NOMO-1 treated with dmso at 0.1 percent for 144 hours (cell line): Measurements from ENCODE around the gene NEMP1.
A peak's percentile ranks its signal among the peaks of the same experiment; 100 is the strongest.
"Not testable (repeated sequence)": the region's sequence is repeated elsewhere in the genome, so short reads cannot be mapped to it uniquely, and the experiment has no call there.

ENCODE experiments used
- DNase-seq: peaks from one replicate; lab custom pipeline; 2025; ENCODE audit not compliant: unreplicated experiment; lab: John Stamatoyannopoulos, UW

NEMP1 gene

DNA sequence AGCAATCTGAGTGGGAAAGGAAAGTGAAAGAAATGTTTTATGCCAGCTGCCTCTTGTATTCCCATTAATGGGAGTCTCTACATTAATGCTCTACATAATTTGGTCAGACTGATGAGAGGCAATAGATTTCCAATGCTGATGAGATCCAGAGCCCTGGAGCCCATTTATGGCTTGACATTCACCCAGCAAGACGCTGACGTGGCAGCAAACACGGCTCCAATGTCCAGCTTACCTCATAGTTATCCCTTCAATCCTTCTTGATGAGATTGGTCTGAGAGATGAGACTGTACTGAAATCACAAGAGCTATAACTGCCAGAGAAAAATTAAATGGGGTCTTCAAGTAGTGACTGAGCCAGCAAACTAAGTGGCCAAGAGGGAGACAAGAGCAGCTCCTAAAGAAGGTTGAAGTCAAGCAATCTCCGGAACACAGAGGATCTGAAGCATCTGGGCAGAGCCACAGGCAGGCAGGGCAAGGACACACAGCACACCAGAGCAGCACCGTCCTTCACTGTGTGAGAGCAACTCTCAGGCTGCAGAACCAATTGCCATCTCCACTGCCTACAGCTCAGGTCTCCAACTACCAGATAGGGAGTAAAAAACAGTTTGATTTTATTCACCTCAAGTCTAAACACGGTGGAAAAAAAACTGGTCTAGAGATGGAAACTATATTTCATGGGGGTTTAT lies 21.4 kb downstream of the NEMP1 start:
- DNase-seq = no peak

DNA sequence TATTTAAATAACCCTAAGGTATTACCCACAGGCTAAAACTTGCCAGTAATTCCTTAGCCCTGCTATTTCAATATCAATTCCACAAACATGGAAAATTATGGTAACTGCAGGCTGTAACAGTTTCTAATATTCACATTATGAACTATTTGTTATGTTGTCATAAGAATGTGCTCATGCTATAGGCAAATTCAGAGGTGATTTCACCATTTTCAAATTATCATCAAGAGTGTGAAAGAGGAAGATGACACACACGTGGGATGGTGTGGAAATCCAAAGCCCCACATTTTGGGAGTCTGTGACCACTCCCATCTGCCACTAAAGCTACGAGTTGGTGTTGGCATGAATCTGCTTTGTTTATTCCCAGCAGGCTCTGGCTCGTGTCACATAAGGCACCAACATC lies 22.8 kb downstream of the NEMP1 start:
- DNase-seq = peak; percentile 56

DNA sequence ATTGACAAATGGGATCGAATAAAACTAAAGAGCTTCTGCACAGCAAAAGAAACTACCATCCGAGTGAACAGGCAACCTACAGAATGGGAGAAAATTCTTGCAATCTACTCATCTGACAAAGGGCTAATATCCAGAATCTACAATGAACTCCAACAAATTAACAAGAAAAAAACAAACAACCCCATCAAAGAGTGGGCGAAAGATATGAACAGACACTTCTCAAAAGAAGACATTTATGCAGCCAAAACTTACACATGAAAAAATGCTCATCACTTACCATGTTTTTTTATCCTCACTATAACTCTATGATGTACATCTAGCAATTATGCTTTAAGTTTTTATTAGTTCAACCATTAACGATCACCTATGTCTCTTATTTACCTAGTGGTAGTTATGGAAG lies 24.7 kb downstream of the NEMP1 start:
- not testable (repeated sequence) for DNase-seq

DNA sequence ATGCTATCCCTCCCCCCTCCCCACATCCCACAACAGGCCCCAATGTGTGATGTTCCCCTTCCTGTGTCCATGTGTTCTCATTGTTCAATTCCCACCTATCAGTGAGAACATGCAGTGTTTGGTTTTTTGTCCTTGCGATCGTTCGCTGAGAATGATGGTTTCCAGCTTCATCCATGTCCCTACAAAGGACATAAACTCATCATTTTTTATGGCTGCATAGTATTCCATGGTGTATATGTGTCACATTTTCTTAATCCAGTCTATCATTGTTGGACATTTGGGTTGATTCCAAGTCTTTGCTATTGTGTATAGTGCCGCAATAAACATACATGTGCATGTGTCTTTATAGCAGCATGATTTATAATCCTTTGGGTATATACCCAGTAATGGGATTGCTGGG lies 25.4 kb downstream of the NEMP1 start:
- DNase-seq = not testable (repeated sequence)

DNA sequence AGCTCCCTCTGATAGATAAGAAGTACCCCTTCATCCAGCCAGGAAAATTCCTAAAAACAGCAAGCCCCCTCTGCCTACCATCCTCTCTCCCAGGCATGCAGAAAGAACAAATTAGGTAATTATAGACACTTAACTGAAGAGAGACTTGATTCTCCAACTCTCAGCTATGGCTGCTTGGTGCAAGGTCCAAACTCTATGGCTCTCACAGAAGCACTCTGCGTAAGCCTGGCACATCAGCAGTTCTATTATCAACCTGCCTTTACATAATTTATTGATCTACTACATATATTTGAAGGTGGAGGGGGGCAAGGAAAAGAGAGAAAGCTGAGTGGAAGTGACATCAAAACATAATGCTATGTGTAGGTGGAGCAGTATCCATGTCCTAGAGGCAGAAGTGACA lies 27.6 kb downstream of the NEMP1 start:
- no peak for DNase-seq

DNA sequence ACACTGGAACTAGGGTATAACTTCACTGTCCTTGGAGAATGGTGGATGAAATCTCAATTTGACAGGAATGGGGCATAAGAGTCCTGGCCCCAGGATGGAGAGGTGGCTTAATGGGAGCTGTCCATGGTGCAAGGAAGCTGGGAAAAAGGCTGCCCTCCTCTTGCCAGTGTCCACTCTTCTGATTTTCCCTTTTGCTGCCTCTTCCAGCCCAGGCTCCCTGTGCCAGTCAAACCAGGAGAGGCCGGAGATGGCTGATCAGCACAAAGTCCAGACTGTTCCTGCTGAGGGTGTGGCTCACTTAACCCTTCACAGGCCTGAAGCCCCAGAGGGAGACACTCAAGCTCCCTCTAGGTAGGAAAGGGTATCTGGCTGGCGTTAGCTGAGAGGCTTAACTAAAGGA lies 28.7 kb downstream of the NEMP1 start, which contains the start of gene MYO1A:
TSS of gene MYO1A (minus strand) at position 240 of the 400 bp plus-strand sequence. CDS start 1,806 bp downstream, outside the sequence.
- no peak for DNase-seq

DNA sequence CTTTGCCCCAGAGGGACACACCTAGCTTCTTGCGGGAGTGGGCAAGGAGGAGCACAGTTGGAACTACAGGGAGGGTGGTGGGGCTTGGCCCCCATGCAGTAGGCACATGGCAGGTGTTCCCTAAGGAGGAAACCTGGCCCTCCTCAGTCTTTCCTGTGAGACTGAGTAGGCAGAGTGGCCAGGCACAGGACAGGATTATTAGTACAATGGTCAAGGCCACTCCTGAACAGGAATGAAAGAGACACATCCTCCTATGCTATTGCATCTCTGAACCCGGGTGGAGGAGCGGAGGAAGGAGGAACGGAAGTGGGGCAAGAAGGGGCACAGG lies 29.5 kb downstream of the NEMP1 start:
- no peak for DNase-seq

DNA sequence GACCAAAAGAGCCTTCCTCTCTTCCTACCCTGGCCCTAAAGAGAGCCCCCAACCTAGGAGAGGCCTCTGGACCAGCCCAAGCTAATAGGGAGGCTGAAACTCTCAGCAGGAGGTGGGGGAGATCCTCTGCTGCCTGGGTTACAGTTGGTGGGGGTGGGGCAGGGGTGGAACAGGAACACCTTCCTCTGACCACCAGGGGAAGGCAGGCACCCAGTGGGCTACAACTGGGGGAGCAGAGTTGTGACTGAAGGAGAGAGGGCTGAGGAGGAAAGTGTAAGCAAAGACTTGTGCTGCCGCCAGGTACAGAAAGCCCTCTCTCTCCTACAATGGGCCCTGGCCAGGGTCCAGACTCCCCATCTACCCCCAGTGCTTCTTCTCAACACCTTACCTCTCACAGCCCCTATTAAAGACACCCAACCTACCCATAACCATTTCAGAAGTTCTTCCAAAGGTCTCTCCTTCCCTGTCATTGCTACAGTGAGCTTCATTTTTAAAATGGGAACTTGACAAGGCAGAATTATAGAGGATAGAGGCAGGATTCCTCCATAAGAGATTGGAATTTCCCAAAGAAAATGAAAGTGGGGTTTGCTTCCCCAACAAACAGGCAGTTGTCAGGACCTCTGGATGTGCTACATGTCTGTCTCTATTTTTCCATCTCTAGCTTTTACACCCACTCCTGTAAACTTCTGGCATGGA lies 30.0 kb downstream of the NEMP1 start:
- no peak for DNase-seq

DNA sequence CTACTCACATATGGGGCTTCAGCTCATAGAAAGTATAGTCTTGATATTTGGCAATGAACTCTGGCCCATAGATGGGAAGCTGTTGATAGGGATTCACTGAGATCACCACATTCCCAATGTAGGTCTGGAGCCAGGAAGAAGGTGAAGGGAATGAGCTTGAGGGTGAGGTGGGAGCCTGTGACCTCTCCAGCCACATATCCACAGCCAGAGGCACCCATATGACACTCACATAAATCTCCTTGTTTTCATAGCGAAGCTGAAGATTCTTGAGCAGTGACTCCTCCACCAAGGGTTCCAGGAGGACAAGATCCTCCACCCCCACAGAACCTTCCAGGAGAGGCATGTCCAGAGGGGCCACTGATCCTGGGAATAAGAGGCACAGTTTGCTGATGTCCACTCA lies 30.6 kb downstream of the NEMP1 start:
- DNase-seq = no peak

DNA sequence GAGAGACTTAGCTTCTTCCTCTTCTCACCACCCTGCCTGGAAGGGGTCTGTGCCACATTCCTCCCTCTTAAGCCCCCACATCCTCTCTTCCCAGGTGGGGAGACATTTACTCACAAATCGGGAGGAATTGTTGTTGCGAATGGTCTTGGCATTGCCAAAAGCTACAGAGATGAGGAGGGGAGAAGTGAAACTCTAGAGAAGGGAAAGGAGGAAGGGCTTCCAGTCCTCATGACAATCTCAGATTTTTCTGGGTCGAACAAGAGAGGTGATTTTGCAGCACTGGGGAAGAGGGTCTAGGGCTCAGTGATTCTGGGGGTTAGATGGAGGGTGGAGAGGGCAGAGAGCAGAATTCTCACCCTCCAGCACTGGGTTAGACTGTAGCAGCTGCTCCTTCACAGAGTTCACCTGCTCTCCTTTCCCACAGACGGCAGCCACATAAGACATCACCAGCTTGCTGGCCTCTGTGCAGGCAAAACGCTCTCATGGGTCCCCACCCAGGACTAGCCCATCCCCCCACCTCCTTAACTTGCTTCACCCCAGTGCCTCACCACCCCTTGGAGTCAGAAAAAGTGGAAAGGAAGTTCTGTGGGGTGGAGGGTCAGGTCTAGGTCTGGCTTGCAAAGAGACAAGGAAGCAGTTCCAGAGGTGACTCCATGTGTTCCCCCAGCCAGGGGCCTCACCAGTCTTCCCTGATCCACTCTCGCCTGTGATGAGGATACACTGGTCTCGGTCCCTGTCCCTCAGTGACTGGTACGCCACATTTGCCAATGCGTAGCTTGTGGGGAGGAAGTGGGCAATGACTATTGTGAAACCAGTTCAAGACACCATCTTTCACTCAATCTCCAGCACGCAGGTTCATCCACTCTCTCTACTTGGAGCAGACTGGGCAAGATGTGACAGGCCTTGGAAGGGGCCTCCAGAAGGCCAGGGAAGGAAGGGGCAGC lies 31.4 kb downstream of the NEMP1 start:
- DNase-seq = peak; percentile 60

DNA sequence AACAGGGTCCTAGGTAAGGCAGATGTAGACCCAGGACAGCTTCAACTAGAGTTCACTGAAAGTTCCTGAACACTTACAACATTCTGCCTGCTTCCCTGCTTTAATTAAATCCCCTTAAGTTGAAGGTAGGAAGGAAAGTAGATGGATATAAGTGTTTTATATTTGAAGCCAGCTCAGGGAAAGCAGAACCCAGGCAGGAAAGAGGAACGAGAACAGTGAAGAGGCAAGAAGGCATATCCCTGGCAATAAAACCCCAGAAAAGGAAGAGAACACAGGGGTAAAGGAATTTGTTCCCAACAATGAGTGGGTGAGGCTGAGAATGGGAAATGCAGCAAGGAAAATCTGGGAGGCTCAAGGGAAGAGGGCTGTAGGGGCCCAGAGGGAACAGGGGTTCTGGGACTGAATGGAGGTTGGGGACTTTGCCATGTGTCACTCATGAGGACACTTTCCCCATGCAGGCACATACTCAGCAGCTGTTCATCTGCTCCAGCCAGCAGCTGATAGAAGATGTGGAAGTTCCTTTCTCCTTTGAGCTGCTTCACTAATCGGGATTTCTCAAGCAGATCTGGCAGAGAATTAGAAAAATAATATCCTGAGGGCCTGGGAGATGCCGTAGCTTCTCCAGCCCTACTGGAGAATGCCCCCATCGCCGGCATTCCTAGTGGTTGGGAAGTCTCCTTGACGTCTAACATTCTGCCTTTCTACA lies 32.4 kb downstream of the NEMP1 start:
- DNase-seq = no peak

DNA sequence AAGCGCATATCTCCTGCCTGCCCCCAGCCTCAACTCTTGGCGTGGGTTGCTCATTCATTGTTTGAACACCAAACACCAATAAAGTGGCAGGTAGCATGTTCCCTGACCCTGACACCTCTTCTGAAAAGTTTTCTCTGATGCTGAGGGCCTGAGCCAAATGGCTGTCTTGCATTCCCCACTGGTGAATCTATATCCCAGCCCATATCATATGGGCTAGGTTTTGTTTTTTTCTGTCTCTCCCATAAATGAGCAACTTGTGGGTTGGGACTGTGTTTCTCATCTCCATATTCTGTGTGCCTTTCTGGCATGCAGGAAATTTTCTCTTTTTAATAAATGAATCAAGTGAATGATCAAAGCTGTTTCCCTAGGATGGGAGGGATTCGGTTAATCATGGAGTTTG lies 33.7 kb downstream of the NEMP1 start:
- DNase-seq = no peak

DNA sequence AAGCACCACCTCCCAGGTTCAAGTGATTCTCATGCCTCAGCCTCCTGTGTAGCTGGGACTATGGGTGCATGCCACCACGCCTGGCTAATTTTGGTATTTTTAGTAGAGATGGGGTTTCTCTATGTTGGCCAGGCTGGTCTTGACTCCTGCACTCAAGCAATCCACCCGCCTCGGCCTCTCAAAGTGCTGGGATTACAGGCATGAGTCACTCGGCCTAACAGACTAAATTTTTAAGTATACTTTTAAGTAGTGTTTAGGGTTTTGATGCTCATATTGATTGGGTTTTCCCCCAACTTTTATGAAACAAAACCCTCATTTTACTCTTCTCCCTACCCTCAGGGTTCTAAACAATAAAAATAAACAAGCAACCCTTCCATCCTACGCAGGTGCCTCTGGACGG lies 34.1 kb downstream of the NEMP1 start:
- no peak for DNase-seq

DNA sequence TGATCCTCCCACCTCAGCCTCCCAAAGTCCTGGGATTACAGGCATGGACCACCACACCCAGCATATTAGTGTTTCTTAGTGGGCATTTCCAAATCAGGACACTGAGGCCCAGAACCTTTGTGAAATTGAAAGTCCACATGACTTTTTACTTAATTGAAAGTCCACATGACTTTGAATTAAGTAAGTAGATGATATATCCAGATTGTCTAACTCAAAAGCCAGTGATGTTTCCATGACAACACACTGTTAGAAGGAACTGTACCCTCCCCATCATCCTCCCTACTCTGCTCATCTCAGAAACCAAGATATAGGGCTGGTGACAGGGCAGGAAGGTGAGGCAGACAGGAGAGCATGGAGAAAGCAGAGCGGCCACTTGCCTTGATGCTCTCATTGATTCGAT lies 35.9 kb downstream of the NEMP1 start:
- DNase-seq = no peak

DNA sequence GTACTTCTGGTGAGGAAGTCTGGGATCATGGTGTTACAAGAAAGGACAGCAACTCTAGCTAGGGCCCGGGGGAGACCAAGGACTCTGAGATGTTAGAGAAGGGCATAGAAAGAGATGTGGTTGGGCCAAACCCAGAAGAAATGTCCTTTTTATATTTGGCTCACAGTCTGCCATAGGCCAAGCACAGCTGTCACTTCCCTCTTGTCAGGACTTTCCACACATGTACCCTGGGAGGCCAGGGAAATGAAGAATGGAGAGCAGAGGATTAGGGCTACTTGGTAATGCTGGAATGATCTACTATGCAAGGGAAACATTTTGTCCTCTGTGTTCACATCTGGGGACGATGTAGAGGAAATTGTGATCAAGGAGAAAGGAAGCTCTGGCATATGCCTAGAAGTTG lies 37.8 kb downstream of the NEMP1 start:
- no peak for DNase-seq

DNA sequence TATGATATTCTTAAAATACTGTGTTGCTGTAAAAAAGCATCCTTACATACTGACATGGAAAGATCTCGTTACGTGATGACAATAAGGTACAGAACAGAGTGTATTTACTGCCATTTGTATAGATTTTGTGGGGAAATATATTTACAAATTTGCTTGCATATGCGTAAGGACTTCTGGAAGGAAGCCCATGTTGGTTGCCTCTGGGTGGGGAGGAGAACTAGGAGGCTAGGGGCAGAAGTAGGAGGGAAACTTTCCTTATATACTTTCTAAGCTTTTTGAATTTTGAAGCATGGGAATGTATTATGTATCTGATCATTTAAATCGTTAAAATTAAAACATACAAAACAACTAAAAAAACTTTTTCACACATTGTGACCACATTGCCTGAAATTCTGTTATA lies 38.4 kb downstream of the NEMP1 start:
- DNase-seq = no peak

DNA sequence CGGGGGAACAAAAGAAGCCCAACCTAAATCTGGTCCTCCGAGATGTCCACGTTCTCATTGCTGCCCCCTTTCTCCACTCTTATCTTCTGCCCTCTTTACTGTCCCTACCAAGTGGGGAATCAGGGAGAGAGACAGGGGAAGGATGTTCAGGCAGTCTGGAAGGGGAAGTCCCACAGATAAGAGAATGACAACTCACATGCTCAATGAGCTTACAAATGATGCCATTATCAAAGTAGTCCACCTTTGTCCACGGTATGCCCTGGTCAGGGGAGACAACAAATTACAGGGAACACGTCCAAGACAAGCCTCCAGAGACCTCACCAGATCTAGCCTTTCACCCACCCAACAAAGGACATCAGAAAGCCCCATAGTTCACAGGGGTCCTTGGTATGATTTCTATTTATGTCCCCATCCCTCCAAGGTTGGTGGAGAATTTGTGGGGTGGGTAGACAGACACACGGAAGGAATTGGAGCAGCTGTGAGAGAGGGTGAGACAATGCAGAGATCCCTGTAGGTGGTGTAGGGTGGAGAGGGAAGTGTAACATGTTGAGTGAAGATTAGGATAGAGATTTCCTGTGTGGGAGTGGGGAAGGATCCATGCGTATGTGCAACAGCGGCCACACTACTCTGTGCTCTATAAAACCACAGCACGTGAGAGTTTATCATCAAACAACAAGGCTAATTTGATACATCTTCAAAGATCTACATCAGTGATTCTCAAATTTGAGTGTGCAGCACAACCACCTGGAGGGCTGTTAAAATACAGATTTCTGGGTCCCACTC lies 39.4 kb downstream of the NEMP1 start:
- no peak for DNase-seq

DNA sequence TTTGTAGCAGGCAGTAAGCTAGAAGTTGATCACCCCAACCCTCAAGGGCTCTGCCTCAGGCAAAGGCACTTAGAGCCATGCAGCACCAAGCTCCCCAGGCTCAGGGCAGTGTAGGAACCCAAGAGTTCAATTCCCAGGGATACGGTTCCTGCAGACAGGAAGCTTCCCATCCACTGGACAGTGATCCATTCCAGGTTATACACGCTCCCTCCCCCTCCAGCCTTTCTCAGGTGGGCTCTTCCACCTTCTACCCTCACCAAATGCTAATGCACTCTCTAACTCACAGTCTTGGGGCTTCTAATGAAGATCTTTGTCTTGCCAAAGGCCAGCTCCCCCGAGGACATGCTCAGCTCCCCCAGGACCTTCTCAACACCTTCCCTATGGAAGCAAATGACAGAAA lies 41.3 kb downstream of the NEMP1 start:
- DNase-seq = no peak

DNA sequence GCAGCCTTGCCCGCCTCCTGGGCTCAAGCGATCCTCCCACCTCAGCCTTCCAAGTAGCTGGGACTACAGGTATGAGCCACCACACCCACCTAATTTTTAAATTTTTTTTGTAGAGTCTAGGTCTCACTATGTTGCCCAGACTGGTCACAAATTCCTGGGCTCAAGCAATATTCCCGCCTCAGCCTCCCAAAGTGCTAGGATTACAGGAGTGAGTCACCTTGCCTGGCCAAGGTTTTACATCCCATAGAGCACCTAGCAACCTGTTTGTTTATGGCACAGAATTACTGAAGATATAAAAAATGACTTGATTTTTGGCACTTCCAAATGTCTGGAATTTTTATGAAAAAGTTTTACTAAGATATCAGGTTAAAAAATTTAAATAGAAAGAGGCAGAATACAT lies 45.2 kb downstream of the NEMP1 start:
- DNase-seq = no peak

DNA sequence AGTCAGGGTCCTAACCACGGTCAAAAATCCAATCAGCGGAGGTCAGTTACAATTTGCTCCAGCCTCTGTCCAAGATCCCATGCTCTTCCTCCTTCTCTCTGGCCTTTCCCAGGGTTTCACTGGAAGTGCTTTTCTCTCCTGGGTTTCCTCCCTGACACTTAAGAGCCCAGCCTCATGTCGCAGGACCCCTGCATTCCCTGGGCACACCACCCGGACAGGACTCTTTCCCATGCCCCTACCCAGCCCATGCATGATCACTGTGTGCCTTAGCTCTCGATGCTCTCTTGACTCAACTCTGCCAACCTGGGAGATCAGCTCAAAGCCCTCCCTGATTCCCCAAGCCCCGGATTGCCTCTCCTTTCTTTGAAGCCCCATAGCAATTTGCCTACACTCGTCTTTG lies 46.8 kb downstream of the NEMP1 start:
- no peak for DNase-seq
